ENCODE data around the gene GNA15. TPM values are rescaled to one million over a fixed set of nuclear protein-coding genes. Genes with fewer than 3 reads are reported as not detected.

Gene GNA15
- total RNA-seq, 1 donor from 2014 or later, result 24.2 TPM

GRCh38 chr19:3132971-3133792 lies 2.7 kb upstream of the GNA15 start:
- H3K4me1 ChIP-seq, result peaks cover 30% of the 10 kb centered on the region
- no peak overlapping the region for H3K4me3 ChIP-seq
- no peaks in the 10 kb centered on the region for H3K27me3 ChIP-seq (ENCODE audit: low read depth)
- no peak for TF ChIP-seq CTCF (IDR thresholded peaks at IDR 0.05)
- H3K36me3 ChIP-seq, result no peaks in the 10 kb centered on the region
- peak overlapping the region; percentile 73 for H3K27ac ChIP-seq
- ATAC-seq (peak; percentile 45 to 62), DNase-seq (no peak)
- no peaks in the 10 kb centered on the region for H3K9me3 ChIP-seq
- intact Hi-C loops (cut with DNase I), result no loop called here

- TF ChIP-seq CTCF (IDR thresholded peaks at IDR 0.05), result no peak
- no peak for DNase-seq
- no peaks in the 10 kb centered on the region for H3K9me3 ChIP-seq
- ATAC-seq, result no peak
- intact Hi-C loops (cut with DNase I), result no loop called here
- H3K27me3 ChIP-seq (ENCODE audit: low read depth), result no peaks in the 10 kb centered on the region
- H3K27ac ChIP-seq, result peak overlapping the region; percentile 73
- no peaks in the 10 kb centered on the region for H3K36me3 ChIP-seq
- peaks cover 30% of the 10 kb centered on the region for H3K4me1 ChIP-seq
- no peak overlapping the region for H3K4me3 ChIP-seq
Observed at GRCh38 chr19:3133793-3134116, 2.1 kb upstream of the GNA15 start.

GRCh38 chr19:3136684-3137055 lies 837 bp downstream of the GNA15 start:
- TF ChIP-seq CTCF (IDR thresholded peaks at IDR 0.05), result no peak
- H3K4me1 ChIP-seq, result peaks cover 41% of the 10 kb centered on the region
- DNase-seq (no peak), ATAC-seq (peak; percentile 6 to 43)
- H3K9me3 ChIP-seq, result no peaks in the 10 kb centered on the region
- intact Hi-C loops (cut with DNase I), result no loop called here
- H3K27ac ChIP-seq, result peak overlapping the region; percentile 80
- peak overlapping the region; percentile 62 for H3K4me3 ChIP-seq
- H3K36me3 ChIP-seq, result no peaks in the 10 kb centered on the region
- H3K27me3 ChIP-seq (ENCODE audit: low read depth), result no peaks in the 10 kb centered on the region

GRCh38 chr19:3137119-3137518 lies 1.3 kb downstream of the GNA15 start:
- TF ChIP-seq CTCF (IDR thresholded peaks at IDR 0.05), result no peak
- Histone ChIP-seq H3K4me1 (peaks cover 45% of the 10 kb centered on the region), H3K36me3 (no peaks in the 10 kb centered on the region), H3K4me3 (peak overlapping the region; percentile 62), H3K27ac (peak overlapping the region; percentile 80), H3K27me3 (ENCODE audit: low read depth) (no peaks in the 10 kb centered on the region), H3K9me3 (no peaks in the 10 kb centered on the region)
- intact Hi-C loops (cut with DNase I), result no loop called here
- no peak for ATAC-seq
- no peak for DNase-seq

GRCh38 chr19:3138268-3138667 lies 2.4 kb downstream of the GNA15 start:
- DNase-seq (no peak), ATAC-seq (no peak)

More at GRCh38 chr19:3138268-3138667, 2.4 kb downstream of the GNA15 start:
- intact Hi-C loops (cut with DNase I), result no loop called here
- Histone ChIP-seq H3K4me3 (no peak overlapping the region), H3K36me3 (no peaks in the 10 kb centered on the region), H3K27me3 (ENCODE audit: low read depth) (no peaks in the 10 kb centered on the region), H3K9me3 (no peaks in the 10 kb centered on the region), H3K4me1 (peaks cover 54% of the 10 kb centered on the region), H3K27ac (no peak overlapping the region)
- TF ChIP-seq CTCF (IDR thresholded peaks at IDR 0.05), result no peak
